CD1c-positive myeloid dendritic cell (primary cell): ENCODE measurements around the gene DIDO1.

ENCODE experiments used
- DNase-seq: peaks from one replicate; pipeline ENCODE4 v3.0.0-alpha.2; 2016; ENCODE audit errors: extremely low spot score

The DIDO1 gene

DNA sequence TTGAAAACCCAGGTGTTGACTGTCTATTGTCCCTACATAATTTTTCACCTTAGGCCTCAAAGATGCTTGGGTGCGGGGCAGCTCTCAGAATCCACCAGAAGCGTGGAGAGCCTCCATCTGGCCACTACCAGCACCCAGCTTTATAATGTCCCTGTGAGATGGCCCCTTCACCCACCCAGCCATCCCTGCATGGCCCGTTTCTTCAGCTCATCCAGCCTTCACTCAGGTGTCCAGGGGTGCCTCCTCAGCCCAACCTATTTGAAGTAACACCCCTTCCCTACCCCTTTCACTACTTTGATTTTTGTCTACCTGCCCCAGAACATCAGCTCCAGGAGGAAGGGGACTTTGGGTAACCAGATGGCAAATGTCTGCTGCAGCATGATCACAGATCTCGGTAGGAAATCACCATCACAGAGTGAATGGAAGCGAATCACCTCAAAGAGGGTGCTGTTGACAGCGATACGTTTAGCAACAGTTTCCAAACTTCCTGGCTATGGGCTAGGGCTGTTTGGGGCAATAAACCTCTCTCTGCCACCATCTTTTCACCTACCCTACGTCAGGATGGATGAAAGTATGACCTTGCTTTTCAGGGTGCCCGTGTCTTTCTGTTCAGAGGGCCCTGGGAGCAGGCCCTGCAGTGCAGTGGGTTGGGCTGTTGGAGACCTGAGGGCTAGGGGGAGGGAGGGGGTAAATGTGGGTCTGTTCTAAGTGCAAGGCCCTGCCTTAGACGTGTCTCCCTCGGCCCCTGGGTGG is 25.0 kb upstream of the DIDO1 start:
- DNase-seq, result no peak

GRCh38 chr20:62950741-62951140 is 24.4 kb upstream of the DIDO1 start:
- DNase-seq, result no peak

- DNase-seq, result peak; percentile 35
These were observed 23.7 kb upstream of the DIDO1 start for GRCh38 chr20:62949962-62950361.

GRCh38 chr20:62949153-62949821 is 23.0 kb upstream of the DIDO1 start:
- DNase-seq, result no peak

GRCh38 chr20:62947532-62948300 is 21.4 kb upstream of the DIDO1 start:
- no peak for DNase-seq

GRCh38 chr20:62946918-62947317 is 20.6 kb upstream of the DIDO1 start:
- no peak for DNase-seq

- no peak for DNase-seq
These were observed 19.6 kb upstream of the DIDO1 start for GRCh38 chr20:62945771-62946339.

GRCh38 chr20:62944746-62945145 is 18.4 kb upstream of the DIDO1 start:
- DNase-seq, result no peak

DNA sequence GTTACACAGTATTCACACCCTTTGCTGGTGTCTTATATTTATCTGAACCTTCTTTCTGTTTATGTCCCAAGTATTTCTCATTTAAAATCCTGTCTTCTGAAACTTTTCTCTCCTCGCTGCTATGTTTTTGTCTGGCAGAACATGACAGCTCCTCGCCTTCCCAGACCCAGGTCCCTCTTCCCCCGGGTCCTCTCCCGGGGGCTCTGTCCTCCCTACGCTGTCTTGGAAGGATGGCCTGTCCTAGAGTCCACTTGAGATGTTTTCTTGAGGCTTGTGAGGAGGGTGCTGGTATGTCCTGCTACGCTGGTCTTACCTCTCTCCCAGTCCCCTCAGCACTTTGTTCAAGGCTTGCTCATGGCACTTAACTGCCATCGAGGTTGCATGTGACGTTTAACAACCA is 17.9 kb upstream of the DIDO1 start:
- no peak for DNase-seq

- no peak for DNase-seq
These were observed 17.1 kb upstream of the DIDO1 start for GRCh38 chr20:62943396-62943795.

- no peak for DNase-seq
These were observed 16.2 kb upstream of the DIDO1 start for GRCh38 chr20:62942456-62942855.

- DNase-seq, result no peak
These were observed 15.5 kb upstream of the DIDO1 start for GRCh38 chr20:62941792-62942191.

GRCh38 chr20:62940875-62941274 is 14.6 kb upstream of the DIDO1 start:
- no peak for DNase-seq

DNA sequence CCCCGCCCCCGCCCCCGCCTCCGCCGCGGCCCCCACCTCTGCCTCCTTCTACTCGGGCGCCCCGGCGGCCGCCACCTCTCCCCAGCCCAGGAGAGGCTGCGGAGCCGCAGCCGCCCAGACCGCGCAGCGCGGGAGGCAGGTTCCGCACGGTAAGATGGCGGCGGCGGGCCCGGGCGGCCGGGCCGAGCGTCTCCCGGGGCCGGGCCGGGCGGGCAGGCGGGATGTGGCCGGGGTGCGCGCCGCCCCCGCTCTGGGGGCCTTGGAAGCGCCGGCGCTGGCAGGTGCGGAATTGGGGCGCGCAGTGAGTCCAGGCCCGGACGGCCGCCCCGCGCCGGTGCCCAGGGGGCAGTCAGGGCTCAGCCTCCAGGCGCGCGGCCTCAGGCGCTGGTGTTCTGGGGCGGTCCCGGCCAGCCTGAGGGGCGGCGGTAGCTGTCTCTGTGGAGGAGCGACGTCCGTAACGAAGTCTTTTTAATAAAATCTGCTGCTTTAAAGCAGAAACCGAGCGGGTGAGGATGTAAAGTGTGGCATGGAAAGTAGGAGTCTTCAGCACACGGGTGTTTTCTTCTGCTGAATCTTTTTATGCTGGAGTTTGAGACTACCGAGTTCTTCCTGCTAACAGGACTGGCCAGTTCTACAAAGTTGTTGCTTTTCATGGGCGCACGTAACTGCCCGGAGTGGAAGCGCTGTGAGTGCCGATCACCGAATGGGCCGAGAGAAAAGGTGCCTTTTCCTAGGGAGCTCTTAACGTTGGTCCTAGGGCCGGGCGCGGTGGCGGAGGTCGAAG is 12.0 kb upstream of the DIDO1 start, which contains the start of gene GID8:
Gene GID8, plus strand, starts transcription at position 43 of the 784 bp plus-strand sequence. CDS start 3,356 bp downstream, outside the sequence.
- DNase-seq, result peak; percentile 61

- peak; percentile 99 for DNase-seq
These were observed 11.2 kb upstream of the DIDO1 start for GRCh38 chr20:62937268-62938104.

- DNase-seq, result no peak
These were observed 9.8 kb upstream of the DIDO1 start for GRCh38 chr20:62935968-62936585.

DNA sequence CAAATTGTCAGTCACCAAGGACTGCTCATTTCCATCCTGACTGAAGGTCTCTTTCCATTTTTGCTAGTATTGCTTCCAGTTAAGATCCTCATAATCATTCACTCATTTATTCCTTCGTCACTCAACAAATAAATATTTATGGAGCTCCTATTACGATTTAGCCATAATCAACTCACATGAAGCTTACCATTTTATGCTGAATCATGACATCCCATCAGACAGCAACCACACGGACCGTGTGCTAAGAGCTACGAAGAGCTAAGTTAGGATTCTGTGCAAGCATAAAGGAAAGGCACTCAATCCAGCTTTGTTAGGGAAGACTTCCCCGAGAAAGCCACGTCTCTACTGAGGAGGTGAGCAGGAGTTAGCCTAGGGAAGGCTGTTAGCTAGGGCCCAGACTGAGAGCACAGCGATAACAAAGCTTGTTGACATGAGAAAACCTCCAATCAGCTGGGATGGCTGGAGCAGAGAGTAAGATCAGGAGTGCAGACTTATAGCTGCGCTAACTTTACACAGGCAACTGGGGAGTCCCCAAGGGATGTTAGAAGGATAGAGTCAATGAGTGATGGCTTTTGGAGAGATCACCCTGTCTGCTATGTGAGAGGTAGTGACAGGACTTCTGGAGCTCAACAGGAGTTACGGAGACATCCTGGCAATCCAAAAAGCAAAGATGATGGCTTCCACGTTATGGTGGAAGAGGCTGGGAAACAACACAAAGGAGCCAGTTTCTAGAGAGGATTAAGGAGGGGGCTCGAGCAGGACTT is 9.1 kb upstream of the DIDO1 start:
- DNase-seq, result no peak

DNA sequence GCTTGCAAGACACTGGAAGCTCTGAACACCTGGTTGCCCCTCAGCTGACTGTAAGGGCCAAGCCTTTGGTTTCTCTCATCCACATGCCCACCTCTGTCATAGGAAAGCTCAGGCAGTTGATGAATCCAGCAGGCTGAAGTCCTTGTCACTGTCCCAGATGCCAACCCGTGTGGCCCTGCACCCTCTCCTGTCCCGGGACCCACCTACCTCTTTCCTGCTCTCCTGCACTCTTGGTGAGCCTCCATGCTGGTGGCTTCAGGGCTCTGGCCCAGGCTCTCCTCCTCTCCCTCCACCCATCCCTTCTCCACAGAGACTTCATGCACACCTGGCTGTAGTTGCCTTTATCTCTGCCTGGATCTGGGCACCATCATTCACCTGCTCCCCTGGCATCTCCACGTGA is 7.7 kb upstream of the DIDO1 start:
- no peak for DNase-seq

- DNase-seq, result no peak
These were observed 5.2 kb upstream of the DIDO1 start for GRCh38 chr20:62931464-62931863.
